Loucy (cell line): ENCODE data around the gene FBXL13.
"Not testable (repeated sequence)": the region's sequence is repeated elsewhere in the genome, so short reads cannot be mapped to it uniquely, and the experiment has no call there.

Experiments
- H2AFZ ChIP-seq: fragments of 200-600 bp; sonication (generic); 2 replicates; pipeline ENCODE4 v1.6.0; 2016; ENCODE audit warnings: antibody characterized with exemption, mild to moderate bottlenecking, low read length, moderate library complexity
- H3F3A ChIP-seq: fragments of 200-600 bp; 2 replicates; pipeline ENCODE4 v1.6.0; 2016; ENCODE audit warnings: antibody characterized with exemption, low read depth, mild to moderate bottlenecking
- H3K27me3 ChIP-seq: fragments of 200-600 bp; sonication (generic); 2 replicates; pipeline ENCODE4 v1.6.1; 2014; ENCODE audit warnings: low read length, mild to moderate bottlenecking; ENCODE audit not compliant: insufficient read depth, poor library complexity, severe bottlenecking
- H3K36me3 ChIP-seq: fragments of 200-600 bp; sonication (generic); 2 replicates; pipeline ENCODE4 v1.6.1; 2016; ENCODE audit warnings: low read length; ENCODE audit not compliant: insufficient read depth
- H3K4me1 ChIP-seq: fragments of 200-600 bp; sonication (generic); 2 replicates; pipeline ENCODE4 v1.5.1; 2014; ENCODE audit warnings: low read length, mild to moderate bottlenecking; ENCODE audit not compliant: insufficient read depth, poor library complexity, severe bottlenecking
- H3K4me2 ChIP-seq: fragments of 200-600 bp; sonication (generic); 2 replicates; pipeline ENCODE4 v1.6.0; 2014; ENCODE audit warnings: antibody characterized with exemption, low read length, low read depth, mild to moderate bottlenecking; ENCODE audit not compliant: poor library complexity, severe bottlenecking
- H3K4me3 ChIP-seq: fragments of 200-600 bp; sonication (generic); 2 replicates; pipeline ENCODE4 v1.5.1; 2014; ENCODE audit warnings: low read length, mild to moderate bottlenecking, mixed read lengths; ENCODE audit not compliant: poor library complexity, severe bottlenecking
- H3K79me2 ChIP-seq: fragments of 200-600 bp; sonication (generic); 2 replicates; pipeline ENCODE4 v1.6.1; 2014; ENCODE audit warnings: low read length; ENCODE audit not compliant: insufficient read depth
- H3K9ac ChIP-seq: fragments of 200-600 bp; sonication (generic); 2 replicates; pipeline ENCODE4 v1.6.0; 2014; ENCODE audit warnings: mild to moderate bottlenecking, low read depth, low read length, moderate library complexity; ENCODE audit not compliant: poor library complexity, severe bottlenecking
- H3K9me2 ChIP-seq: fragments of 200-600 bp; sonication (generic); replicated peaks from 2 replicates; pipeline ENCODE4 v1.6.1; 2016; ENCODE audit warnings: low read depth, low read length, mixed read lengths
- H3K9me3 ChIP-seq: fragments of 200-600 bp; sonication (generic); 2 replicates; pipeline ENCODE4 v1.6.1; 2014; ENCODE audit warnings: mild to moderate bottlenecking, antibody characterized with exemption, low read length, low read depth; ENCODE audit not compliant: insufficient read depth
- H4K20me1 ChIP-seq: fragments of 200-600 bp; sonication (generic); 2 replicates; pipeline ENCODE4 v1.6.0; 2014; ENCODE audit warnings: antibody characterized with exemption, low read length, mild to moderate bottlenecking; ENCODE audit not compliant: insufficient read depth, poor library complexity, severe bottlenecking
- EZH2phosphoT487 ChIP-seq: fragments of 200-600 bp; IDR thresholded peaks from 2 replicates; pipeline ENCODE4 v1.6.1; 2018; ENCODE audit warnings: antibody characterized with exemption, mild to moderate bottlenecking, moderate library complexity, borderline replicate concordance
- TF ChIP-seq, protein P1 (sequence below): fragments of 200-600 bp; sonication (generic); conservative IDR thresholded peaks from 2 replicates; pipeline ENCODE4 v1.5.1; 2014; ENCODE audit warnings: mild to moderate bottlenecking, antibody characterized with exemption, low read length

Gene FBXL13

GRCh38 chr7:102912742-102913141 lies 161.9 kb downstream of the FBXL13 start, which contains the start of gene LRRC17:
LRRC17 (plus strand) TSS chr7:102913000; CDS start chr7:102933914, 20,914 bp downstream.
- H3F3A ChIP-seq: no peaks in the 10 kb centered on the region
- no peaks in the 10 kb centered on the region for H3K36me3 ChIP-seq
- no peak within 1 kb of the TSS for H3K9ac ChIP-seq
- no peaks in the 10 kb centered on the region for H3K9me3 ChIP-seq
- no peaks in the 10 kb centered on the region for H3K9me2 ChIP-seq
- no peak within 1 kb of the TSS for H2AFZ ChIP-seq
- H3K4me3 ChIP-seq: no peak within 1 kb of the TSS
- no peaks in the 10 kb centered on the region for H3K79me2 ChIP-seq
- TF ChIP-seq EZH2phosphoT487: no peak
- TF ChIP-seq, protein P1, sequence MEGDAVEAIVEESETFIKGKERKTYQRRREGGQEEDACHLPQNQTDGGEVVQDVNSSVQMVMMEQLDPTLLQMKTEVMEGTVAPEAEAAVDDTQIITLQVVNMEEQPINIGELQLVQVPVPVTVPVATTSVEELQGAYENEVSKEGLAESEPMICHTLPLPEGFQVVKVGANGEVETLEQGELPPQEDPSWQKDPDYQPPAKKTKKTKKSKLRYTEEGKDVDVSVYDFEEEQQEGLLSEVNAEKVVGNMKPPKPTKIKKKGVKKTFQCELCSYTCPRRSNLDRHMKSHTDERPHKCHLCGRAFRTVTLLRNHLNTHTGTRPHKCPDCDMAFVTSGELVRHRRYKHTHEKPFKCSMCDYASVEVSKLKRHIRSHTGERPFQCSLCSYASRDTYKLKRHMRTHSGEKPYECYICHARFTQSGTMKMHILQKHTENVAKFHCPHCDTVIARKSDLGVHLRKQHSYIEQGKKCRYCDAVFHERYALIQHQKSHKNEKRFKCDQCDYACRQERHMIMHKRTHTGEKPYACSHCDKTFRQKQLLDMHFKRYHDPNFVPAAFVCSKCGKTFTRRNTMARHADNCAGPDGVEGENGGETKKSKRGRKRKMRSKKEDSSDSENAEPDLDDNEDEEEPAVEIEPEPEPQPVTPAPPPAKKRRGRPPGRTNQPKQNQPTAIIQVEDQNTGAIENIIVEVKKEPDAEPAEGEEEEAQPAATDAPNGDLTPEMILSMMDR: no peak
- H3K27me3 ChIP-seq: no peaks in the 10 kb centered on the region
- H3K4me1 ChIP-seq: no peaks in the 10 kb centered on the region
- no peaks in the 10 kb centered on the region for H4K20me1 ChIP-seq
- no peak within 1 kb of the TSS for H3K4me2 ChIP-seq

GRCh38 chr7:102908676-102909075 lies 165.9 kb downstream of the FBXL13 start:
- Histone ChIP-seq H3K79me2 (no peaks in the 10 kb centered on the region), H3K4me1 (no peaks in the 10 kb centered on the region), H3K9me2 (no peaks in the 10 kb centered on the region), H3K9me3 (no peaks in the 10 kb centered on the region), H3K36me3 (no peaks in the 10 kb centered on the region), H3F3A (no peaks in the 10 kb centered on the region), H3K4me2 (no peak overlapping the region), H3K9ac (no peak overlapping the region), H3K4me3 (no peak overlapping the region), H2AFZ (no peak overlapping the region), H4K20me1 (no peaks in the 10 kb centered on the region), H3K27me3 (no peaks in the 10 kb centered on the region)
- TF ChIP-seq, protein P1: no peak
- no peak for TF ChIP-seq EZH2phosphoT487

DNA sequence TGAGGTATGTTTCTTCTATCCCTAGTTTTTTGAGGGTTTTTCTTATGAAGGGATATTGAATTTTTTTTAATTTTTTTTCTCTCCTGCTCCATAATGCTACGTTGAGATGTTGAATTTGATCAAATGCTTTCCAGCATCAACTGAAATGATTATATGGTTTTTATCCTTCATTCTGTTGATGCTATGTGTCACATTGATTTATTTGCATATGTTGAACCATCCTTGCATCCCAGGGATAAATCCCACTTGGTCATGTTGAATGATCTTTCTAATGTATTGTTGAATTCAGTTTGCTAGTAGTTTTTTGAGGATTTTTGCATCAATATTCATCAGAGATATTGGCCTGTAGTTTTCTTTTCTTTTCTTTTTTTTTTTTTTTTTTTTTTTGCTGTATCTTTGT lies 171.0 kb downstream of the FBXL13 start:
- not testable (repeated sequence) for H3K9ac ChIP-seq, H3K36me3 ChIP-seq

GRCh38 chr7:102902052-102902451 lies 172.5 kb downstream of the FBXL13 start:
- H3K79me2 ChIP-seq, H4K20me1 ChIP-seq, H3K4me3 ChIP-seq, H3K9me3 ChIP-seq, H3K4me1 ChIP-seq, H3F3A ChIP-seq, H3K4me2 ChIP-seq, H3K9ac ChIP-seq, H3K27me3 ChIP-seq, H3K9me2 ChIP-seq, H3K36me3 ChIP-seq, H2AFZ ChIP-seq: not testable (repeated sequence)

More for the DNA sequence above, 171.0 kb downstream of the FBXL13 start:
- not testable (repeated sequence) for H3K79me2 ChIP-seq, H3K4me2 ChIP-seq, H3K4me3 ChIP-seq, H4K20me1 ChIP-seq, H3K9me3 ChIP-seq, H3K4me1 ChIP-seq, H3K9me2 ChIP-seq, H2AFZ ChIP-seq, H3K27me3 ChIP-seq, H3F3A ChIP-seq
